C4-2B (cell line): ENCODE results near the gene GSAP.

Experiments
- H3K27ac ChIP-seq: fragments of 450-650 bp; 2 replicates; pipeline ENCODE4 v1.5.1; 2017
- CTCF ChIP-seq: fragments of 450-650 bp; conservative IDR thresholded peaks from 2 replicates; pipeline ENCODE4 v1.5.1; 2017; ENCODE audit warnings: mild to moderate bottlenecking
- ZFX ChIP-seq: fragments of 450-650 bp; IDR thresholded peaks from 2 replicates; pipeline ENCODE4 v1.6.1; 2017

Gene GSAP

GRCh38 chr7:77417801-77418200 lies 1.7 kb upstream of the GSAP start:
- H3K27ac ChIP-seq = no peak overlapping the region
- TF ChIP-seq CTCF (no peak), ZFX (no peak)

GRCh38 chr7:77416621-77417371 lies 647 bp upstream of the GSAP start:
- TF ChIP-seq CTCF = peak; percentile 52
- TF ChIP-seq ZFX = peak; percentile 82
- peak overlapping the region; percentile 70 for H3K27ac ChIP-seq

- TF ChIP-seq CTCF (no peak), ZFX (no peak)
- H3K27ac ChIP-seq = peak overlapping the region; percentile 70
Observed at GRCh38 chr7:77415476-77415822, 700 bp downstream of the GSAP start.

GRCh38 chr7:77413861-77414424 lies 2.2 kb downstream of the GSAP start:
- TF ChIP-seq ZFX (no peak), CTCF (no peak)
- no peak overlapping the region for H3K27ac ChIP-seq

- H3K27ac ChIP-seq = no peak overlapping the region
- TF ChIP-seq ZFX = no peak
- TF ChIP-seq CTCF = no peak
Observed at GRCh38 chr7:77413128-77413527, 3.0 kb downstream of the GSAP start.

- TF ChIP-seq ZFX (no peak), CTCF (no peak)
- no peak overlapping the region for H3K27ac ChIP-seq
Observed at GRCh38 chr7:77409739-77410547, 6.2 kb downstream of the GSAP start.
